Fibroblast of lung (primary cell): ENCODE measurements around the gene RAB43.

Experiments
- CTCF ChIP-seq, 2 donors: IDR thresholded peaks in 1 of 2; conservative IDR thresholded peaks in 1 of 2; 1 replicate in 1 of 2; 2 replicates in 1 of 2; pipeline ENCODE4 v1.5.1; 2011 to 2012; ENCODE audit warnings: low read length in 2 of 2, control low read depth in 1 of 2, inconsistent platforms in 1 of 2, low read depth in 1 of 2, mild to moderate bottlenecking in 1 of 2
- EZH2 ChIP-seq: IDR thresholded peaks from 2 replicates; pipeline ENCODE4 v1.5.1; 2012; ENCODE audit warnings: low read length, control low read depth, mild to moderate bottlenecking; ENCODE audit errors: missing control alignments

- TF ChIP-seq CTCF (conservative IDR thresholded peaks at IDR 0.05 in 1 of 2, IDR thresholded peaks at IDR 0.05 in 1 of 2; ENCODE audit: low read depth in 1 of 2, low read length in 2 of 2) (no peak), EZH2 (no peak)
Observed at GRCh38 chr3:129081503-129081902, 40.1 kb downstream of the RAB43 start.
